Liver (tissue), 9 donors: ENCODE results near the gene ZFAND2B. TPM values are rescaled to one million over a fixed set of nuclear protein-coding genes. Genes with fewer than 3 reads are reported as not detected.

Experiments
- DNase-seq: peaks from one replicate; pipeline ENCODE4 v3.0.0-alpha.2; 2017; ENCODE audit warnings: low spot score
- H3K27ac ChIP-seq, 2 donors: one replicate each; pipeline ENCODE4 v1.7.0; 2013; ENCODE audit warnings: inconsistent platforms in 2 of 2, low read length in 2 of 2, control low read depth in 1 of 2, low read depth in 1 of 2, mild to moderate bottlenecking in 1 of 2
- H3K27me3 ChIP-seq, 4 donors: one replicate each; pipeline versions ENCODE4 v1.6.1 to v1.7.0; 2013; ENCODE audit warnings: low read length in 3 of 4, inconsistent platforms in 1 of 4, mild to moderate bottlenecking in 1 of 4, moderate library complexity in 1 of 4; ENCODE audit not compliant: control insufficient read depth in 4 of 4, insufficient read depth in 4 of 4
- H3K36me3 ChIP-seq, 4 donors: one replicate each; pipeline versions ENCODE4 v1.6.1 to v1.7.0; 2013; ENCODE audit warnings: low read length in 3 of 4, mild to moderate bottlenecking in 3 of 4, low read depth in 1 of 4, moderate library complexity in 1 of 4; ENCODE audit not compliant: control insufficient read depth in 4 of 4, insufficient read depth in 3 of 4
- H3K4me1 ChIP-seq, 4 donors: one replicate each; pipeline versions ENCODE4 v1.6.1 to v1.7.0; 2013; ENCODE audit warnings: low read length in 3 of 4, mild to moderate bottlenecking in 3 of 4, moderate library complexity in 1 of 4; ENCODE audit not compliant: control insufficient read depth in 4 of 4, insufficient read depth in 4 of 4
- H3K4me3 ChIP-seq, 3 donors: one replicate each; pipeline versions ENCODE4 v1.6.1 to v1.7.0; 2013; ENCODE audit warnings: low read length in 3 of 3, control low read depth in 1 of 3, low read depth in 1 of 3, mild to moderate bottlenecking in 1 of 3
- H3K9ac ChIP-seq, 2 donors: one replicate each; pipeline ENCODE4 v1.7.0; 2013; ENCODE audit warnings: low read length in 2 of 2, mild to moderate bottlenecking in 2 of 2, moderate library complexity in 2 of 2, control low read depth in 1 of 2, low read depth in 1 of 2
- H3K9me3 ChIP-seq, 4 donors: one replicate each; pipeline versions ENCODE4 v1.6.1 to v1.7.0; 2013; ENCODE audit warnings: low read length in 3 of 4; ENCODE audit not compliant: control insufficient read depth in 4 of 4
- EGR1 ChIP-seq, 2 donors: IDR thresholded peaks; 2 replicates each; pipeline ENCODE4 v1.6.1; 2016 to 2018; ENCODE audit warnings: antibody characterized with exemption in 2 of 2, low read depth in 2 of 2
- FOXA1 ChIP-seq: IDR thresholded peaks from 2 replicates; pipeline ENCODE4 v1.6.1; 2016; ENCODE audit warnings: antibody characterized with exemption
- FOXA2 ChIP-seq: IDR thresholded peaks from 2 replicates; pipeline ENCODE4 v1.6.1; 2016; ENCODE audit warnings: antibody characterized with exemption
- GABPA ChIP-seq, 2 donors: IDR thresholded peaks in 1 of 2; conservative IDR thresholded peaks in 1 of 2; 2 replicates each; pipeline ENCODE4 v1.6.1; 2016; ENCODE audit warnings: antibody characterized with exemption in 2 of 2, mild to moderate bottlenecking in 1 of 2, moderate library complexity in 1 of 2
- HNF4A ChIP-seq, 2 donors: conservative IDR thresholded peaks; 2 replicates each; pipeline ENCODE4 v1.6.1; 2016; ENCODE audit warnings: antibody characterized with exemption in 2 of 2, mild to moderate bottlenecking in 2 of 2
- HNF4G ChIP-seq: IDR thresholded peaks from 2 replicates; pipeline ENCODE4 v1.6.1; 2016; ENCODE audit warnings: antibody characterized with exemption
- JUND ChIP-seq, 2 donors: IDR thresholded peaks; 2 replicates each; pipeline ENCODE4 v1.6.1; 2016; ENCODE audit warnings: antibody characterized with exemption in 2 of 2
- NR2F2 ChIP-seq: IDR thresholded peaks from 2 replicates; pipeline ENCODE4 v1.6.1; 2016; ENCODE audit warnings: antibody characterized with exemption
- RAD21 ChIP-seq, 2 donors: IDR thresholded peaks; 2 replicates each; pipeline ENCODE4 v1.6.1; 2016; ENCODE audit warnings: antibody characterized with exemption in 2 of 2, mild to moderate bottlenecking in 2 of 2
- RXRA ChIP-seq, 2 donors: IDR thresholded peaks; 2 replicates each; pipeline ENCODE4 v1.6.1; 2017 to 2018; ENCODE audit warnings: antibody characterized with exemption in 2 of 2, mild to moderate bottlenecking in 1 of 2
- SP1 ChIP-seq: IDR thresholded peaks from 2 replicates; pipeline ENCODE4 v1.6.1; 2018; ENCODE audit warnings: antibody characterized with exemption, mild to moderate bottlenecking
- TAF1 ChIP-seq: conservative IDR thresholded peaks from 2 replicates; pipeline ENCODE4 v1.6.1; 2016; ENCODE audit warnings: antibody characterized with exemption, mild to moderate bottlenecking
- YY1 ChIP-seq: IDR thresholded peaks from 2 replicates; pipeline ENCODE4 v1.6.1; 2016; ENCODE audit warnings: antibody characterized with exemption, mild to moderate bottlenecking
- WGBS: extraction: QIAGEN DNeasy Blood & Tissue Kit; methylation state at CpG from one replicate; pipeline ENCODE4 v1.1.7; 2013; 5-methylcytosine and 5-hydroxymethylcytosine counted together
- polyA plus RNA-seq, 2 donors: library from polyadenylated mRNA; stranded (reverse) in 1 of 2; unstranded in 1 of 2; fragments of 200-250 nt in 1 of 2; fragments of >200 nt in 1 of 2; fragmentation: Nextera tagmentation in 1 of 2; extraction: Ambion mirVana in 1 of 2; gene quantifications; one replicate each; pipeline versions ENCODE4 v1.2.1 to v1.2.3, GENCODE V29; 2013 to 2015
- total RNA-seq, 2 donors: library from RNA; depleted of rRNA; stranded (reverse); fragments of >200 nt; gene quantifications; one replicate each; pipeline ENCODE4 v1.2.3, GENCODE V29; 2014
- TF ChIP-seq, protein P1 (sequence below): IDR thresholded peaks from 2 replicates; pipeline ENCODE4 v1.6.1; 2016; ENCODE audit warnings: antibody characterized with exemption, mild to moderate bottlenecking
- TF ChIP-seq, protein P2 (sequence below): IDR thresholded peaks from 2 replicates; pipeline ENCODE4 v1.6.1; 2016; ENCODE audit warnings: antibody characterized with exemption
- TF ChIP-seq, protein P3 (sequence below): fragments of 150-350 bp; IDR thresholded peaks from 2 replicates; pipeline ENCODE4 v1.5.1; 2017; ENCODE audit warnings: improper control_type of control experiment, low read depth, low read length; ENCODE audit not compliant: missing input control
- TF ChIP-seq, protein P4 (sequence below): IDR thresholded peaks from 2 replicates; pipeline ENCODE4 v1.6.1; 2016; ENCODE audit warnings: antibody characterized with exemption
- TF ChIP-seq, protein P5 (sequence below): IDR thresholded peaks from 2 replicates; pipeline ENCODE4 v1.6.1; 2016; ENCODE audit warnings: antibody characterized with exemption
- donor health status: healthy.
- donor health status: healthy.
- donor health status: healthy.
- donor health status: healthy.
- donor health status: healthy.

ZFAND2B gene
- total and polyA plus RNA-seq, 4 donors: 19.6 to 53.8 (median 25.8) TPM

DNA sequence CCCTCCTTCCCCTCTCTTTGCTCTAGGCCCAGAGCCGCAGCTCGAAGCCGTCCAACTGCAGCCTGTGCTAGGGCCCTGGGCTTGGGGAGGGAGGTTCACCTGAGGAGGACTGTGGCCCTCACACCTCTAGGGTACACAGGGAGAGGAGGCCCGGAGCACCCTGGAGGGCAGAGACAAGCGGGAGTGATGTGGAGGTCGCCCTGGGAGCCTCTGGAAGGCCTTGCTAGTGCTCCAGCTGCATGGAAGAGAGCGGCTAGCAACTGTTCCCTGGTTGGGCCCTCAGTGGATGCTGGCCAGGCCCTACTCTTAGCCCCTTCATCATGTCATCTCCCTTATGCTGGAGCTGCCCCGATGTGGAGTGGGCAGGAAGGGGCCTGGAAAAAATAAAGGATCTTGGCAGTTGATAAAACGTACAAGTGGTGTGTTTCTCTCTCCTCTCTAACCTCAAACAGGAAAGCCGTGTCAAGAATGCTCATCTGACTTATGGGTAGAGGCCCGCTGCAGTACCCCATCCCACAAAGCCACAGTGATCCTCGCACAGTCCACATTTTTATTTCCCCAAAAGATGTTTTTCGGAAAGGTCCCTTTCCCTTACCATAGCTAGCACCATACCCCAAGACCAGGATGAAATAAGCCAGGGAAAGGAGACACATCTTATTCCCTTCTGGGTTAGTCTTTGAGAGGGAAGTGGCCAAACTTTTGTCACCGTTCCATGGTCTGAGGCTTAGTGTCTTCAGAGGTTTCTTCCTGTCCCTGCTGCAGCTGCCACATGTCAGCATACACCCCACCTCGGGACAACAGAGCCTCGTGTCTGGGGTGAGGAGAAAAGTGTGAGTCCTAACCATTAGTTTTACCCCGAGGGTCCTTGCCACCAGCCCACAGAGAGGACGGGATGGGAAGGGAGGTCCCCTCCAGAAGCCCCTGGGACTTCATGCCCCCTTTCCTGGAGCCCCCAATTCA lies 2.9 kb downstream of the ZFAND2B start:
- H3K4me3 ChIP-seq: no peak overlapping the region
- no peak overlapping the region for H3K9ac ChIP-seq
- H3K27ac ChIP-seq: no peak overlapping the region
- H3K4me1 ChIP-seq: peaks cover 3 to 26% (median 23%) of the 10 kb centered on the region in 4 donors
- H3K9me3 ChIP-seq: no peaks in the 10 kb centered on the region
- DNase-seq: no peak
- peaks cover 11 to 33% (median 13%) of the 10 kb centered on the region in 4 donors for H3K36me3 ChIP-seq
- no peak for TF ChIP-seq HNF4G
- no peak for TF ChIP-seq HNF4A (conservative IDR thresholded peaks at IDR 0.05)
- no peak for TF ChIP-seq RAD21 (IDR thresholded peaks at IDR 0.05)
- no peak for TF ChIP-seq FOXA1
- no peak for TF ChIP-seq JUND (IDR thresholded peaks at IDR 0.05)
- no peak for TF ChIP-seq EGR1 (IDR thresholded peaks at IDR 0.05; ENCODE audit: low read depth in 2 of 2)
- no peak for TF ChIP-seq RXRA (IDR thresholded peaks at IDR 0.05)
- TF ChIP-seq SP1: no peak
- TF ChIP-seq FOXA2: no peak
- TF ChIP-seq, protein P1, sequence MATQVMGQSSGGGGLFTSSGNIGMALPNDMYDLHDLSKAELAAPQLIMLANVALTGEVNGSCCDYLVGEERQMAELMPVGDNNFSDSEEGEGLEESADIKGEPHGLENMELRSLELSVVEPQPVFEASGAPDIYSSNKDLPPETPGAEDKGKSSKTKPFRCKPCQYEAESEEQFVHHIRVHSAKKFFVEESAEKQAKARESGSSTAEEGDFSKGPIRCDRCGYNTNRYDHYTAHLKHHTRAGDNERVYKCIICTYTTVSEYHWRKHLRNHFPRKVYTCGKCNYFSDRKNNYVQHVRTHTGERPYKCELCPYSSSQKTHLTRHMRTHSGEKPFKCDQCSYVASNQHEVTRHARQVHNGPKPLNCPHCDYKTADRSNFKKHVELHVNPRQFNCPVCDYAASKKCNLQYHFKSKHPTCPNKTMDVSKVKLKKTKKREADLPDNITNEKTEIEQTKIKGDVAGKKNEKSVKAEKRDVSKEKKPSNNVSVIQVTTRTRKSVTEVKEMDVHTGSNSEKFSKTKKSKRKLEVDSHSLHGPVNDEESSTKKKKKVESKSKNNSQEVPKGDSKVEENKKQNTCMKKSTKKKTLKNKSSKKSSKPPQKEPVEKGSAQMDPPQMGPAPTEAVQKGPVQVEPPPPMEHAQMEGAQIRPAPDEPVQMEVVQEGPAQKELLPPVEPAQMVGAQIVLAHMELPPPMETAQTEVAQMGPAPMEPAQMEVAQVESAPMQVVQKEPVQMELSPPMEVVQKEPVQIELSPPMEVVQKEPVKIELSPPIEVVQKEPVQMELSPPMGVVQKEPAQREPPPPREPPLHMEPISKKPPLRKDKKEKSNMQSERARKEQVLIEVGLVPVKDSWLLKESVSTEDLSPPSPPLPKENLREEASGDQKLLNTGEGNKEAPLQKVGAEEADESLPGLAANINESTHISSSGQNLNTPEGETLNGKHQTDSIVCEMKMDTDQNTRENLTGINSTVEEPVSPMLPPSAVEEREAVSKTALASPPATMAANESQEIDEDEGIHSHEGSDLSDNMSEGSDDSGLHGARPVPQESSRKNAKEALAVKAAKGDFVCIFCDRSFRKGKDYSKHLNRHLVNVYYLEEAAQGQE: no peak
- TF ChIP-seq, protein P2, sequence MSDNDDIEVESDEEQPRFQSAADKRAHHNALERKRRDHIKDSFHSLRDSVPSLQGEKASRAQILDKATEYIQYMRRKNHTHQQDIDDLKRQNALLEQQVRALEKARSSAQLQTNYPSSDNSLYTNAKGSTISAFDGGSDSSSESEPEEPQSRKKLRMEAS: no peak
- TF ChIP-seq, protein P3, sequence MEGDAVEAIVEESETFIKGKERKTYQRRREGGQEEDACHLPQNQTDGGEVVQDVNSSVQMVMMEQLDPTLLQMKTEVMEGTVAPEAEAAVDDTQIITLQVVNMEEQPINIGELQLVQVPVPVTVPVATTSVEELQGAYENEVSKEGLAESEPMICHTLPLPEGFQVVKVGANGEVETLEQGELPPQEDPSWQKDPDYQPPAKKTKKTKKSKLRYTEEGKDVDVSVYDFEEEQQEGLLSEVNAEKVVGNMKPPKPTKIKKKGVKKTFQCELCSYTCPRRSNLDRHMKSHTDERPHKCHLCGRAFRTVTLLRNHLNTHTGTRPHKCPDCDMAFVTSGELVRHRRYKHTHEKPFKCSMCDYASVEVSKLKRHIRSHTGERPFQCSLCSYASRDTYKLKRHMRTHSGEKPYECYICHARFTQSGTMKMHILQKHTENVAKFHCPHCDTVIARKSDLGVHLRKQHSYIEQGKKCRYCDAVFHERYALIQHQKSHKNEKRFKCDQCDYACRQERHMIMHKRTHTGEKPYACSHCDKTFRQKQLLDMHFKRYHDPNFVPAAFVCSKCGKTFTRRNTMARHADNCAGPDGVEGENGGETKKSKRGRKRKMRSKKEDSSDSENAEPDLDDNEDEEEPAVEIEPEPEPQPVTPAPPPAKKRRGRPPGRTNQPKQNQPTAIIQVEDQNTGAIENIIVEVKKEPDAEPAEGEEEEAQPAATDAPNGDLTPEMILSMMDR: no peak
- TF ChIP-seq NR2F2: no peak
- no peak for TF ChIP-seq YY1
- TF ChIP-seq TAF1: no peak
- TF ChIP-seq, protein P4, sequence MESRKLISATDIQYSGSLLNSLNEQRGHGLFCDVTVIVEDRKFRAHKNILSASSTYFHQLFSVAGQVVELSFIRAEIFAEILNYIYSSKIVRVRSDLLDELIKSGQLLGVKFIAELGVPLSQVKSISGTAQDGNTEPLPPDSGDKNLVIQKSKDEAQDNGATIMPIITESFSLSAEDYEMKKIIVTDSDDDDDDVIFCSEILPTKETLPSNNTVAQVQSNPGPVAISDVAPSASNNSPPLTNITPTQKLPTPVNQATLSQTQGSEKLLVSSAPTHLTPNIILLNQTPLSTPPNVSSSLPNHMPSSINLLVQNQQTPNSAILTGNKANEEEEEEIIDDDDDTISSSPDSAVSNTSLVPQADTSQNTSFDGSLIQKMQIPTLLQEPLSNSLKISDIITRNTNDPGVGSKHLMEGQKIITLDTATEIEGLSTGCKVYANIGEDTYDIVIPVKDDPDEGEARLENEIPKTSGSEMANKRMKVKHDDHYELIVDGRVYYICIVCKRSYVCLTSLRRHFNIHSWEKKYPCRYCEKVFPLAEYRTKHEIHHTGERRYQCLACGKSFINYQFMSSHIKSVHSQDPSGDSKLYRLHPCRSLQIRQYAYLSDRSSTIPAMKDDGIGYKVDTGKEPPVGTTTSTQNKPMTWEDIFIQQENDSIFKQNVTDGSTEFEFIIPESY: no peak
- no peak for TF ChIP-seq GABPA (IDR thresholded peaks at IDR 0.05 in 1 of 2, conservative IDR thresholded peaks at IDR 0.05 in 1 of 2)
- TF ChIP-seq, protein P5, sequence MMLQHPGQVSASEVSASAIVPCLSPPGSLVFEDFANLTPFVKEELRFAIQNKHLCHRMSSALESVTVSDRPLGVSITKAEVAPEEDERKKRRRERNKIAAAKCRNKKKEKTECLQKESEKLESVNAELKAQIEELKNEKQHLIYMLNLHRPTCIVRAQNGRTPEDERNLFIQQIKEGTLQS: no peak
- WGBS: 87% methylated on average over 18 of the region's 18 CpGs
- no peaks in the 10 kb centered on the region for H3K27me3 ChIP-seq
